Neural progenitor cell (in vitro differentiated cells): ENCODE data around the gene TEAD3. TPM values are rescaled to one million over a fixed set of nuclear protein-coding genes. Genes with fewer than 3 reads are reported as not detected.
A peak's percentile ranks its signal among the peaks of the same experiment; 100 is the strongest.

ENCODE experiments used
- DNase-seq: peaks from one replicate; pipeline ENCODE4 v3.0.0-alpha.2; 2016; ENCODE audit warnings: low spot score
- H2AFZ ChIP-seq: fragments of 200-600 bp; sonication (generic); replicated peaks from 2 replicates; pipeline ENCODE4 v1.6.1; 2016; ENCODE audit warnings: antibody characterized with exemption
- H3F3A ChIP-seq: fragments of 200-600 bp; sonication (generic); 2 replicates; pipeline ENCODE4 v1.6.1; 2016; ENCODE audit warnings: antibody characterized with exemption, low read depth
- H3K27ac ChIP-seq: fragments of 200-600 bp; sonication (generic); 2 replicates; pipeline ENCODE4 v1.5.1; 2016; ENCODE audit warnings: mild to moderate bottlenecking
- H3K27me3 ChIP-seq: fragments of 200-600 bp; sonication (generic); 2 replicates; pipeline ENCODE4 v1.6.1; 2016; ENCODE audit warnings: mild to moderate bottlenecking, moderate library complexity
- H3K36me3 ChIP-seq: fragments of 200-600 bp; sonication (generic); 2 replicates; pipeline ENCODE4 v1.5.1; 2016
- H3K4me1 ChIP-seq: fragments of 200-600 bp; sonication (generic); 2 replicates; pipeline ENCODE4 v1.6.1; 2016; ENCODE audit warnings: mixed run types
- H3K4me2 ChIP-seq: fragments of 200-600 bp; sonication (generic); 2 replicates; pipeline ENCODE4 v1.6.1; 2016
- H3K4me3 ChIP-seq: fragments of 200-600 bp; sonication (generic); 2 replicates; pipeline ENCODE4 v1.5.1; 2016
- H3K79me2 ChIP-seq: fragments of 200-600 bp; sonication (generic); 2 replicates; pipeline ENCODE4 v1.6.1; 2016; ENCODE audit warnings: low read depth
- H3K9ac ChIP-seq: fragments of 200-600 bp; sonication (generic); 2 replicates; pipeline ENCODE4 v1.6.1; 2016
- H3K9me3 ChIP-seq: fragments of 200-600 bp; sonication (generic); 2 replicates; pipeline ENCODE4 v1.5.1; 2016; ENCODE audit warnings: low read depth
- H4K20me1 ChIP-seq: fragments of 200-600 bp; sonication (generic); 2 replicates; pipeline ENCODE4 v1.6.1; 2016; ENCODE audit warnings: low read depth
- H3K27ac Mint-ChIP-seq: 3 replicates; pipeline ENCODE4 v1.8.0; 2021; ENCODE audit warnings: mixed read lengths
- H3K27me3 Mint-ChIP-seq: 2 replicates; pipeline ENCODE4 v1.8.0; 2022; ENCODE audit warnings: low read depth, mild to moderate bottlenecking, inconsistent platforms, moderate library complexity, mixed read lengths; ENCODE audit not compliant: insufficient read depth
- H3K36me3 Mint-ChIP-seq: 3 replicates; pipeline ENCODE4 v1.8.0; 2021; ENCODE audit warnings: mixed read lengths
- H3K4me1 Mint-ChIP-seq: 3 replicates; pipeline ENCODE4 v1.8.0; 2021; ENCODE audit warnings: mixed read lengths
- H3K4me3 Mint-ChIP-seq: 3 replicates; pipeline ENCODE4 v1.8.0; 2021; ENCODE audit warnings: mild to moderate bottlenecking, moderate library complexity, mixed read lengths
- H3K9me3 Mint-ChIP-seq: 3 replicates; pipeline ENCODE4 v1.8.0; 2020; ENCODE audit warnings: mixed read lengths
- EZH2 ChIP-seq: fragments of 200-600 bp; sonication (generic); IDR thresholded peaks from 2 replicates; pipeline ENCODE4 v1.6.1; 2017; ENCODE audit warnings: antibody characterized with exemption, mild to moderate bottlenecking, moderate library complexity
- EZH2phosphoT487 ChIP-seq: fragments of 200-600 bp; sonication (generic); IDR thresholded peaks from 2 replicates; pipeline ENCODE4 v1.6.1; 2017; ENCODE audit warnings: antibody characterized with exemption
- total RNA-seq: library from RNA; depleted of rRNA; stranded (reverse); fragments of >200 nt; gene quantifications from 2 replicates; pipeline ENCODE4 v1.2.3, GENCODE V29; 2015; ENCODE audit warnings: low replicate concordance
- TF ChIP-seq, protein P1 (sequence below): fragments of 200-600 bp; sonication (generic); IDR thresholded peaks from 2 replicates; pipeline ENCODE4 v1.5.1; 2017; ENCODE audit warnings: antibody characterized with exemption, mild to moderate bottlenecking

TEAD3 gene
- total RNA-seq, 1 donor from 2014 or later: 9.7 TPM

DNA sequence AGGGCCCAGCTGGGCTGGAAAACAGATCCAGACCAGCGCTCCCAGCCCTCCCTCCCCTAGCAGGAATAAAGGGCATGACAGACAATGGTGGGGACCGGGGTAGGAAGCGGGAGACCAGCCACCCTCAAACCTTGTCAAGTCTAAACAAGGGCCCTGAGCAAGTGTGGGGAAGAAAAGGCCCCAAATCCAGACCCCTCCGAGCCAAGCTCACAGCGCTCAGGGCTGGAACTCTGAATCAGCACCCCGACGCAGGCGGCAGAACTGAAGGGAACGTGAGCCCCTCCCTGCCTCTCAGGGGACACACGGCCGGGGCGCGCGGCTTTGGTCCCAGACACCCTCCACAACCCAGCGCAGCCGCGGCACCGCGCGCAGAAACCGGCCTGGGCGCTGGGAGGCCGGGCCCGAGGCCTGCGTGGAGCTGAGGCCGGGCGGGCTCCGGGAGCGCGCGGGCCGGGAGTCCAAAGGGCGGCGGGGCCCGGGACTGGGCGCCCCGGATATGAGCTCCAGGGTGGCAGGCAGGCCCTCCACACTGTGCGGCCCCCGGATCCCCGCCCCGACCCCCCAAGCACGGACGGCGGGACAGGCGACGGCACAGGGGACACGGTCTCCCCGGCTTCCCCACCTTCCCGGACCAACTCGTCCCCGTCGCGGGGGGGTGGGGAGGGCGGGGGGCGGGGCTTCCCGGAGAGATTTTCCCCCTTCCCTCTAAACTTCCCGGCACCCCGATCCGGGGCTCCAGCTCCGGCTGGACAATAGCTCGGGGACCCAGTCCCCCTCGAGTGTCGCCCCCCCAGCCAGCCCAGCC is 641 bp downstream of the TEAD3 start:
- peak overlapping the region; percentile 89 for H3K4me2 ChIP-seq
- H3K4me1 Mint-ChIP-seq: peaks cover 61% of the 10 kb centered on the region
- peaks cover 21% of the 10 kb centered on the region for H3F3A ChIP-seq
- no peak overlapping the region for H3K27ac Mint-ChIP-seq
- TF ChIP-seq EZH2phosphoT487 (no peak), EZH2 (no peak)
- TF ChIP-seq, protein P1, sequence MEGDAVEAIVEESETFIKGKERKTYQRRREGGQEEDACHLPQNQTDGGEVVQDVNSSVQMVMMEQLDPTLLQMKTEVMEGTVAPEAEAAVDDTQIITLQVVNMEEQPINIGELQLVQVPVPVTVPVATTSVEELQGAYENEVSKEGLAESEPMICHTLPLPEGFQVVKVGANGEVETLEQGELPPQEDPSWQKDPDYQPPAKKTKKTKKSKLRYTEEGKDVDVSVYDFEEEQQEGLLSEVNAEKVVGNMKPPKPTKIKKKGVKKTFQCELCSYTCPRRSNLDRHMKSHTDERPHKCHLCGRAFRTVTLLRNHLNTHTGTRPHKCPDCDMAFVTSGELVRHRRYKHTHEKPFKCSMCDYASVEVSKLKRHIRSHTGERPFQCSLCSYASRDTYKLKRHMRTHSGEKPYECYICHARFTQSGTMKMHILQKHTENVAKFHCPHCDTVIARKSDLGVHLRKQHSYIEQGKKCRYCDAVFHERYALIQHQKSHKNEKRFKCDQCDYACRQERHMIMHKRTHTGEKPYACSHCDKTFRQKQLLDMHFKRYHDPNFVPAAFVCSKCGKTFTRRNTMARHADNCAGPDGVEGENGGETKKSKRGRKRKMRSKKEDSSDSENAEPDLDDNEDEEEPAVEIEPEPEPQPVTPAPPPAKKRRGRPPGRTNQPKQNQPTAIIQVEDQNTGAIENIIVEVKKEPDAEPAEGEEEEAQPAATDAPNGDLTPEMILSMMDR: no peak
- no peak overlapping the region for H2AFZ ChIP-seq
- peaks cover 50% of the 10 kb centered on the region for H3K4me1 ChIP-seq
- peak overlapping the region; percentile 61 for H3K9ac ChIP-seq
- H3K4me3 ChIP-seq: peak overlapping the region; percentile 80
- DNase-seq: peak; percentile 77
- peaks cover 24% of the 10 kb centered on the region for H3K27me3 ChIP-seq
- H3K36me3 Mint-ChIP-seq: peaks cover 4% of the 10 kb centered on the region
- peak overlapping the region; percentile 49 for H3K27ac ChIP-seq
- H3K36me3 ChIP-seq: no peaks in the 10 kb centered on the region
- peaks cover 20% of the 10 kb centered on the region for H3K27me3 Mint-ChIP-seq
- H4K20me1 ChIP-seq: peaks cover 49% of the 10 kb centered on the region
- H3K79me2 ChIP-seq: peaks cover 38% of the 10 kb centered on the region
- no peaks in the 10 kb centered on the region for H3K9me3 ChIP-seq
- H3K4me3 Mint-ChIP-seq: peak overlapping the region; percentile 90
- no peaks in the 10 kb centered on the region for H3K9me3 Mint-ChIP-seq

DNA sequence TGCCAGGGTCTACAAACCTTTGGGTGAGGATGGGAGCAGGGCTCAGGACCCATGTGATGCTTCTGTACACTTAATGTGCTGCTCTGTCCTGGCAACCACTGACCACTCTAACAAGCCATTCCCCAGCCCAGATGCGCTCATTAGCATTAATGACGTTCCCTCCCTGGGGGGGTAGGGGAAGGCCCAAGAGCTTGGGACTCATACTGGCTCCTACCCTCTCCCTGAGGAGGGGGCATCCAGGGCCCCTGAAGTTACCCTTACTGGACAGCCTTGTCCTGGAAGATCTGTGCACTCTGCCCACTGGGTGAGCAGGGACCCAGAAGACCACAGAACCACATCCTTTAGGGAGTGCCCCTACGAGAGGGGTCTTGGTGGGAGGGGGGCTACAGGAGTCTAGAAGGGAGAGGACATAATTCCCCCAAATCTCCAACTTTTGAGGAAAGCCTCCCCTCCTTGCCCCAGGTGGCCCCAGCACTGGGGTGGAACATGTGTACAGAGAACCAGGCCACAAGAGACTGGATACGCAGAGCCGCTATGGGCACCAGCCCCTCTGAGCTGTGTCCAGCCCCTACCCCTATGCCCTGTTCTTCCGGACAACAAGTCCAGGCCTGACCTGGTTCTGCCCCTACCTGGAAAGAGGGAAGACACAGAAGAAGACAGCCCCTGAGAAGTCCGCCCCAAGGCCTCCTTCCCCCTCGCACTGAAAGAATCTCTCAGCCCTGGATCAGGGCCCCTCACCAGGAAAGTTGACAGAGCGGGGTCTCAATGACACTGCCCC is 1.4 kb downstream of the TEAD3 start:
- Histone ChIP-seq H4K20me1 (peaks cover 57% of the 10 kb centered on the region), H3K4me1 (peaks cover 58% of the 10 kb centered on the region), H3K27ac (no peak overlapping the region), H3K79me2 (peaks cover 44% of the 10 kb centered on the region), H3K27me3 (peaks cover 24% of the 10 kb centered on the region), H3K36me3 (no peaks in the 10 kb centered on the region), H3F3A (peaks cover 28% of the 10 kb centered on the region), H2AFZ (no peak overlapping the region), H3K9ac (no peak overlapping the region), H3K4me3 (peak overlapping the region; percentile 80), H3K9me3 (no peaks in the 10 kb centered on the region), H3K4me2 (peak overlapping the region; percentile 89)
- peaks cover 21% of the 10 kb centered on the region for H3K27me3 Mint-ChIP-seq
- peaks cover 4% of the 10 kb centered on the region for H3K36me3 Mint-ChIP-seq
- peak overlapping the region; percentile 90 for H3K4me3 Mint-ChIP-seq
- no peaks in the 10 kb centered on the region for H3K9me3 Mint-ChIP-seq
- TF ChIP-seq, protein P1: no peak
- TF ChIP-seq EZH2: no peak
- TF ChIP-seq EZH2phosphoT487: no peak
- peak overlapping the region; percentile 94 for H3K27ac Mint-ChIP-seq
- peaks cover 62% of the 10 kb centered on the region for H3K4me1 Mint-ChIP-seq
- no peak for DNase-seq

DNA sequence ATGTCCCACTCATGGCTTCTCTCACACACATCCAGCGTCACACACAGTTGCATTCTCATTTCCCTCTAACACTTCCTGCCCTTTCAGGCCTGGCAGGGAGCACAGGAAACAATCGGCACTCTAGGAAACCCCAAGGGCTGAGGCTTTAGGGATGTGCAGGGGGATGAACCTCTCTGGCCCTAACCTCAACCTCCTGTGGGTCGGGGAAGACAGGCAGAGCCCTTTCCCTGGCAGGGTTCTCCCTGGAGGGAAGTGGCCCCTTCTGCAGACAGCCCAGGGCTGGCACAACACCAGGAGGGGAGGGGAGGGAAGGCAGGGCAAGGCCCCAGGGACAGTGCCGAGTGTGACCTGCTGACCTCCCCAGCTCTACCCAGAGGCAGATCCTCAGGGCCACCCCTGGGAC is 2.7 kb downstream of the TEAD3 start:
- H3K9ac ChIP-seq: no peak overlapping the region
- Mint-ChIP-seq H3K27me3 (peaks cover 21% of the 10 kb centered on the region), H3K4me3 (peak overlapping the region; percentile 46), H3K27ac (peak overlapping the region; percentile 3), H3K9me3 (no peaks in the 10 kb centered on the region), H3K36me3 (peaks cover 4% of the 10 kb centered on the region), H3K4me1 (peaks cover 57% of the 10 kb centered on the region)
- H3K4me2 ChIP-seq: peak overlapping the region; percentile 45
- no peak for TF ChIP-seq EZH2
- no peak for TF ChIP-seq EZH2phosphoT487
- TF ChIP-seq, protein P1: no peak
- no peak overlapping the region for H2AFZ ChIP-seq
- H3K27me3 ChIP-seq: peaks cover 17% of the 10 kb centered on the region
- peaks cover 50% of the 10 kb centered on the region for H3K79me2 ChIP-seq
- peak; percentile 30 for DNase-seq
- H3K9me3 ChIP-seq: no peaks in the 10 kb centered on the region
- no peak overlapping the region for H3K4me3 ChIP-seq
- peaks cover 34% of the 10 kb centered on the region for H3F3A ChIP-seq
- peaks cover 70% of the 10 kb centered on the region for H3K4me1 ChIP-seq
- peaks cover 62% of the 10 kb centered on the region for H4K20me1 ChIP-seq
- H3K27ac ChIP-seq: no peak overlapping the region
- H3K36me3 ChIP-seq: no peaks in the 10 kb centered on the region
